Fibroblast of mammary gland (primary cell): ENCODE measurements around the gene BCLAF1.

ENCODE experiments used
- DNase-seq: peaks from one replicate; pipeline ENCODE4 v3.0.0-alpha.2; 2010; ENCODE audit warnings: low read depth
- H3K4me3 ChIP-seq: 2 replicates; pipeline ENCODE4 v1.5.1; 2011; ENCODE audit warnings: low read depth, mild to moderate bottlenecking, low read length, moderate library complexity; ENCODE audit not compliant: control insufficient read depth
- TF ChIP-seq, protein P1 (sequence below): conservative IDR thresholded peaks from 2 replicates; pipeline ENCODE4 v1.5.1; 2011; ENCODE audit warnings: low read depth, low read length, inconsistent platforms; ENCODE audit not compliant: control insufficient read depth, insufficient read depth

The BCLAF1 gene

DNA sequence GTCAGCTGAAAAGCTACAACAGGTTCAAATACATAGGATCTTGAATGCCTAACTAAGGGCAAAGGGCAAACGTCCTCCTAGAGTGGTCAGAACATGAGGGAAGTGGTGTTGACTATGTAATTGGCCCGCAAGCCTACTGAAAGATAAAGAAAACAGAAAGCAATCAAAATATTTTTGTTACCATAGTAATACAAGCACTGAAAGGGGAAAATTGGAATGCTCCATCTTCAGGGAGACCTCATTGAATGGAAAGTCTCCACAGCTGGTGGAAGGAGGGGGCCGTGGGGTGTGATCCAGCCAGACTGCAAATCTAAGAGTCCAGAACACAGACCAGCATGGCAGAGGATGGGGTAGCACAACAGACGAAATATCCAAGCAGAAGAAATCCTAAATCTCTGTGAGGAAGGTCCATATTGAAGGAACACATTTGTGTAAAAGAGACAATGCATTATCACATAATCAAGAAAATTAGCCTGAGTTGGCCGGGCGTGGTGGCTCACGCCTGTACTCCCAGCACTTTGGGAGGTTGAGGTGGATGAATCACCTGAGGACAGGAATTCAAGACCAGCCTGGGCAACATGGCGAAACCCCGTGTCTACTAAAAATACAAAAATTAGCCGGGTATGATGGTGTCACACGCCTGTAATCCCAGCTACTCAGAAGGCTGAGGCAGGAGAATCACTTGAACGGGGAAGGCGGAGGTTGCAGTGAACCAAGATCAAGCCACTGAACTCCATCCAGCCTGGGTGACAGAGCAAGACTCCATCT is 79.1 kb downstream of the BCLAF1 start:
- TF ChIP-seq, protein P1, sequence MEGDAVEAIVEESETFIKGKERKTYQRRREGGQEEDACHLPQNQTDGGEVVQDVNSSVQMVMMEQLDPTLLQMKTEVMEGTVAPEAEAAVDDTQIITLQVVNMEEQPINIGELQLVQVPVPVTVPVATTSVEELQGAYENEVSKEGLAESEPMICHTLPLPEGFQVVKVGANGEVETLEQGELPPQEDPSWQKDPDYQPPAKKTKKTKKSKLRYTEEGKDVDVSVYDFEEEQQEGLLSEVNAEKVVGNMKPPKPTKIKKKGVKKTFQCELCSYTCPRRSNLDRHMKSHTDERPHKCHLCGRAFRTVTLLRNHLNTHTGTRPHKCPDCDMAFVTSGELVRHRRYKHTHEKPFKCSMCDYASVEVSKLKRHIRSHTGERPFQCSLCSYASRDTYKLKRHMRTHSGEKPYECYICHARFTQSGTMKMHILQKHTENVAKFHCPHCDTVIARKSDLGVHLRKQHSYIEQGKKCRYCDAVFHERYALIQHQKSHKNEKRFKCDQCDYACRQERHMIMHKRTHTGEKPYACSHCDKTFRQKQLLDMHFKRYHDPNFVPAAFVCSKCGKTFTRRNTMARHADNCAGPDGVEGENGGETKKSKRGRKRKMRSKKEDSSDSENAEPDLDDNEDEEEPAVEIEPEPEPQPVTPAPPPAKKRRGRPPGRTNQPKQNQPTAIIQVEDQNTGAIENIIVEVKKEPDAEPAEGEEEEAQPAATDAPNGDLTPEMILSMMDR, result no peak
- H3K4me3 ChIP-seq, result no peak overlapping the region
- no peak for DNase-seq

DNA sequence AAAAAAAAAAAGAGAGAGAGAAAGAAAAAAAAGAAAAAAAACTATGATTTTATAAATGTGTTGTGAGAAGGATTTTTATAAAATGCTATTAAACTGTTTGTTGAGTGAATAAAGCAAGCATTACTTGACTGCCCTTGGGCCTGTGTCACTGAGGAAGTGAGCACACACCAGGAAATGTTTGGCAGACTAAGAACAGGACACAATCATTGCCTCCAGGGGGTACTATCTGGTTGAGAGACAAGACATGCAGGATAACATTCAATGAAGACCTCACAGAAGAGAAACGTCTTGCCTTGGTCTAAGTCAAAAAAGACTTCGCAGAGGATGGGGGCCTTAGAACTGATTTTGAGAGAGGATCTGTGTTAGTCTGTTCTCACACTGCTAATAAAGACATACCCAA is 80.2 kb downstream of the BCLAF1 start:
- no peak for DNase-seq
- H3K4me3 ChIP-seq, result no peak overlapping the region
- TF ChIP-seq, protein P1, result no peak

DNA sequence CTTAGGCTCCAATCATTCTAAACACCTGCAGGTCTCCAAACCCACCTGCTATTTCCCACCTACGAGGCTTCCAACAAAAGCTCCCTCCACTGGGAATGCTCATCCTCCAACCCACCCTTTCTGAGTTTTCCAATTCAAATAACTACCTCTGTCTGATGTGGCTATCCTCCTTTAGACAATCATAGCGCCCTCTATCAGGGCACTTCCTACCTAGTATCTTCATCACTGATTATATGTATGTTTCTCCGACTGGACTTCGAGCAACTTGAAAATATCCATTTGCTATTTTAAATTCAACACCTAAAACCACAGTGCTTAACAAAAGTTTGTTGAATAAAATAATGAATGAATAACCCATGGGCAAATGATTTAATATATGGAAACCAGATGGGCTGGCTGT is 80.9 kb downstream of the BCLAF1 start:
- H3K4me3 ChIP-seq, result no peak overlapping the region
- DNase-seq, result no peak
- TF ChIP-seq, protein P1, result no peak
